Mucosa of stomach (tissue), 1 donor: ENCODE results near the gene CDK10.

Source experiments
- H3K27me3 ChIP-seq: one replicate; pipeline ENCODE4 v1.7.0; 2013; ENCODE audit warnings: mild to moderate bottlenecking, low read length; ENCODE audit not compliant: control insufficient read depth, insufficient read depth
- H3K36me3 ChIP-seq: one replicate; pipeline ENCODE4 v1.7.0; 2013; ENCODE audit warnings: low read length; ENCODE audit not compliant: control insufficient read depth, insufficient read depth
- H3K4me1 ChIP-seq: one replicate; pipeline ENCODE4 v1.7.0; 2013; ENCODE audit warnings: mild to moderate bottlenecking, low read length; ENCODE audit not compliant: control insufficient read depth, insufficient read depth
- H3K4me3 ChIP-seq: one replicate; pipeline ENCODE4 v1.7.0; 2013; ENCODE audit warnings: low read length
- H3K9ac ChIP-seq: one replicate; pipeline ENCODE4 v1.7.0; 2013; ENCODE audit warnings: mild to moderate bottlenecking, low read length, moderate library complexity
- H3K9me3 ChIP-seq: one replicate; pipeline ENCODE4 v1.7.0; 2013; ENCODE audit warnings: mild to moderate bottlenecking, low read length, moderate library complexity; ENCODE audit not compliant: control insufficient read depth
- donor health status: Pancreatic carcinoma.

The CDK10 gene

DNA sequence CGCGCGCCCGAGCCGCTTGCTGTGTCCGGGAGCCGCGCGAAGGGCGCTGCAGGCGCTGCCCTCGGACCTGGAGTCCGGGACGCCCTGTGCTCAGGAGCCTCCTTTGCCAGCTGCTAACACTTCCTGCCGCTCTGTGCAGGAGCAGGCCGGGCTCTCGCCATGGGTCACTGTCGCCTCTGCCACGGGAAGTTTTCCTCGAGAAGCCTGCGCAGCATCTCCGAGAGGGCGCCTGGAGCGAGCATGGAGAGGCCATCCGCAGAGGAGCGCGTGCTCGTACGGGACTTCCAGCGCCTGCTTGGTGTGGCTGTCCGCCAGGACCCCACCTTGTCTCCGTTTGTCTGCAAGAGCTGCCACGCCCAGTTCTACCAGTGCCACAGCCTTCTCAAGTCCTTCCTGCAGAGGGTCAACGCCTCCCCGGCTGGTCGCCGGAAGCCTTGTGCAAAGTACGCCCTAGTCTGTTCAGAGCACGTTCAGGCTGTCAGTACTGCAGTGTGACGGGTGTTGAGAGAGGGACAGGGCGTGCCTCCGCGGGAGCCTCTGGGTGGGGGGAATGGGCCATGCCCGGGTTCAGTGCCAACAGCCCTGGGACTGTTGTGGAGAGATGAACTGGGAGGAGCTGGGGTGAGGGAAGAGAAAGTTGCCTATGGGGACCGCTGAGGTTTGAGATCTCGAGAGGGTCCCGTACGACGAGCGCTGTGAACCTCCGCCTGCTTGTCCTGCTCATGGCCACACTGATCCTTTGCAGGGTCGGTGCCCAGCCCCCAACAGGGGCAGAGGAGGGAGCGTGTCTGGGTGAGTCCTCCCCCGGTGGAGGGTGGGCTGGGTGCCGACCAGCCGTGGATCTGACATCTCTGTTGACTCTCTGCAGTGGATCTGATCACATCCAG is 36.1 kb downstream of the CDK10 start:
- Histone ChIP-seq H3K4me3 (peak overlapping the region; percentile 46), H3K9me3 (no peaks in the 10 kb centered on the region), H3K4me1 (peaks cover 32% of the 10 kb centered on the region), H3K36me3 (peaks cover 23% of the 10 kb centered on the region), H3K27me3 (no peaks in the 10 kb centered on the region), H3K9ac (peak overlapping the region; percentile 75)

DNA sequence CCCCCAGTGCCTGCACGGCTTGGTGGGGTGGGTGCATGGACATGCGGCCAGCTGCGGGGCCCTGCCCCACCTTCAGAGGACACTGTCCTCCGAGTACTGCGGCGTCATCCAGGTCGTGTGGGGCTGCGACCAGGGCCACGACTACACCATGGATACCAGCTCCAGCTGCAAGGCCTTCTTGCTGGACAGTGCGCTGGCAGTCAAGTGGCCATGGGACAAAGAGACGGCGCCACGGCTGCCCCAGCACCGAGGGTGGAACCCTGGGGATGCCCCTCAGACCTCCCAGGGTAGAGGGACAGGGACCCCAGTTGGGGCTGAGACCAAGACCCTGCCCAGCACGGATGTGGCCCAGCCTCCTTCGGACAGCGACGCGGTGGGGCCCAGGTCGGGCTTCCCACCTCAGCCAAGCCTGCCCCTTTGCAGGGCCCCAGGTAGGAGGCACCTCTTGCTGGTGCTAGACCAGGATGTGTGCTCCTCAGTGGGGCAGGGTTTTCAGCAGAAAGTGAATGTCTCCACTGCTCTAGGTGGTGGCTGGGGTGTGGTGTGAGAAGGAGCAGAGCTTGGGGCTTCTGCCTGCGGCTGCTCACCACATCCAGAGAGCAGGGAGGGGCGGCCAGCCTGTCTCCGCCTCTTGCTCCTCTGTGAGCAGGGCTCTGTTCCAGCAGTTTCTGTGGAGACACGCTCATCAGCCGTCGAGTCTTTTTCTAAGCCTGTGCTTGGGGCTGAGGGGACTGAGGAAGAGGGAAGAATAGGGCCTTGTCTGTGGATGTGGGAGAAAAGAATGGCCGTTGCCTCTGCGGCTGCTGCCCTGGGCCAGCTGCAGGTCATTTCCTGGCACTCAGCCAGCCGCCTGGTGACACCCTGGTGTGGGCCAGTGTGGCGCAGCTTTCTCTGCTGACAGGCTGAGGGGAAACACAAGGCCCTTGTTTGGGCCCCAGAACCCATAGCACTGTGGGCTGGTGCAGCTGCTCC is 37.1 kb downstream of the CDK10 start:
- peaks cover 32% of the 10 kb centered on the region for H3K4me1 ChIP-seq
- H3K27me3 ChIP-seq, result no peaks in the 10 kb centered on the region
- H3K4me3 ChIP-seq, result peak overlapping the region; percentile 7
- H3K9ac ChIP-seq, result peak overlapping the region; percentile 75
- peaks cover 23% of the 10 kb centered on the region for H3K36me3 ChIP-seq
- H3K9me3 ChIP-seq, result no peaks in the 10 kb centered on the region

DNA sequence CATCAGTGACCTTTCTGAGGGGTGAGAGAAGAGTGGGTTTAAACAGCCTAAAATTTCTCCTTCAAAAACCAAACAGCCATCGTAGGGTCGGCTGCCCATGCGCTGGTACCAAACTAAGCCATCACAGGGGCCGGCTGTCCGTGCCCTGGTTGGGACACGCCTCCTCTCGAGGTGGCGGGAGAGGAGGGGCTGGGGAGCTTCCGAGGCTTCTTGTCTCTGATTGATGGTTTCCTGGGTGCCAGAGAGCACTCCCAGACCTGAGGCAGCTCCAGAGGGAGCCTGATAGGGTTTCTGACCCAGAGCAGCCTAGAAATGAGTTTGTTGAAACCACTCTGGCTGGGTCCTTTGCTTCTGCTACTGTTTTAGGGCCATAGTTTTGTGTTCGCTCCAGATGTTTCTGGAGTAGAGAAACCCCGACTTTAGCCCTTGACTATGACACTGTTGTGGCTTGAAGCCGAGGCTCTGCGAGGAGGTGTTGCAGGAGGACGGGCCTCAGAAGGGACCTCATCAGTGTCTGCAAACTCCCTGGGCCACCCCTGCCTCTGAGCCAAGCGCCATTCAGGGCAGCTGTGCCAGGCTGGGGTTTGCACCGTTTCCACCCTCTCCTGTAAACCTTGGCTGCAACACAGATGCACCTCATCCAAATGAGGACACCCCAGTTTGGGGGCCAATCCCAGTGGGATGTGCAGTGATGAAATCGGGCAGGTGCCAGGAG is 41.1 kb downstream of the CDK10 start:
- no peak overlapping the region for H3K4me3 ChIP-seq
- H3K4me1 ChIP-seq, result peaks cover 16% of the 10 kb centered on the region
- no peaks in the 10 kb centered on the region for H3K27me3 ChIP-seq
- no peaks in the 10 kb centered on the region for H3K9me3 ChIP-seq
- peaks cover 35% of the 10 kb centered on the region for H3K36me3 ChIP-seq
- no peak overlapping the region for H3K9ac ChIP-seq

DNA sequence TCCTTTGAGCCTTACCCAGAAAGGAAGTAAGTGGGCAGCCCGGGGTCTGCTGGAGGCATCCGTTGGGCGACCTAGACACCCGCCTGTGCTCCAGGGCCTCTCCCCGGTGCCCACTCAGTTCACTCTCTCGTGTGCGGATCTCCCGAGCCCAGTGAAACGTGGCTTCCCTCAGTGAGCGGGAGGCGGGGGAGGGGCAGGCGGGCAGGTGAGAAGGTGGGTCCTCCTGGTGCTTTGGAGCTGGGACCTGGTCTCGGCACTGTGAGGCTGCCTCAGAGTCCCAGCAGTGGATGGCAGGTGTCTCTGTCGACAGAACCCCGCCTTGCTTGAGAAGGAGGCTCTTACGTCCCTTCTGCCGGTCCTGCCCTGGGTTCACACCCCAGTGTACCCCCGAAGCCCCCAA is 42.8 kb downstream of the CDK10 start:
- H3K36me3 ChIP-seq, result peaks cover 29% of the 10 kb centered on the region
- no peaks in the 10 kb centered on the region for H3K9me3 ChIP-seq
- no peak overlapping the region for H3K4me3 ChIP-seq
- H3K4me1 ChIP-seq, result no peaks in the 10 kb centered on the region
- no peaks in the 10 kb centered on the region for H3K27me3 ChIP-seq
- no peak overlapping the region for H3K9ac ChIP-seq

DNA sequence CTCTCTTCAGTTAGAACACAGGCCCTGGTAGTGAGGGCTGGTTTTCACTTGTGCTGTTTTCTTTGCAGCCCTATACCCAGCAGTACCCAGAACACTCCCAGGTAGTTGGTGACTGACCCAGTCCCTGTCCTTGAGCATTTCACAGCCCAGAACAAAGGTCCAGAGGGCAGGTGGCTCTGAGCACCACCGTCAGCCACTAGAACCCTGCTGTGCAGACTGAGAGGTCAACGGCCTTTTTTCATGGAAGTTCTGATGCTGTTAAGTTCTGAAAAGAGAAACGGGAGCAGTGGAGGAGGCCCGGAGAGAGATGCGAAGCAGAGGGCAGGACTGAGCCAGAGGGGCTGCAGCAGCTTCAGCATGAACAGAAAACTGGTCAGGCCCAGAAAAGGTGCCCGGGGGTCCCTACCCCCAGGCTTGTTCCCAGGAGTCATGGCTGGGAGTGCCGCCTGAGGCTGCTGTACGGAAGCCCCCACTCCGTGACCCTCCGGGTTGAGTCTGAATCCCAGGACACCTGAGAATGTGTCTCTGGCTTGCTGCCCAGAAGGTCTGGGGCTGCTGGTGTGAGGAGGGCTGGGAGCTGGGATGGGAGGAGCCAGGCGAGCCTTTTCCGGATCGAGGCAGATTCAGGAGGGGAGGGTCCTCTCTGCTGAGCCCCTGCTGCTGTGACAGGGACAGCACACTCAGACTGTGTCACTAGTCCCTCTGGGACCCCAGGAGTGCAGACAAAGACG is 43.5 kb downstream of the CDK10 start:
- Histone ChIP-seq H3K4me1 (no peaks in the 10 kb centered on the region), H3K9ac (no peak overlapping the region), H3K4me3 (no peak overlapping the region), H3K27me3 (no peaks in the 10 kb centered on the region), H3K9me3 (no peaks in the 10 kb centered on the region), H3K36me3 (peaks cover 29% of the 10 kb centered on the region)

DNA sequence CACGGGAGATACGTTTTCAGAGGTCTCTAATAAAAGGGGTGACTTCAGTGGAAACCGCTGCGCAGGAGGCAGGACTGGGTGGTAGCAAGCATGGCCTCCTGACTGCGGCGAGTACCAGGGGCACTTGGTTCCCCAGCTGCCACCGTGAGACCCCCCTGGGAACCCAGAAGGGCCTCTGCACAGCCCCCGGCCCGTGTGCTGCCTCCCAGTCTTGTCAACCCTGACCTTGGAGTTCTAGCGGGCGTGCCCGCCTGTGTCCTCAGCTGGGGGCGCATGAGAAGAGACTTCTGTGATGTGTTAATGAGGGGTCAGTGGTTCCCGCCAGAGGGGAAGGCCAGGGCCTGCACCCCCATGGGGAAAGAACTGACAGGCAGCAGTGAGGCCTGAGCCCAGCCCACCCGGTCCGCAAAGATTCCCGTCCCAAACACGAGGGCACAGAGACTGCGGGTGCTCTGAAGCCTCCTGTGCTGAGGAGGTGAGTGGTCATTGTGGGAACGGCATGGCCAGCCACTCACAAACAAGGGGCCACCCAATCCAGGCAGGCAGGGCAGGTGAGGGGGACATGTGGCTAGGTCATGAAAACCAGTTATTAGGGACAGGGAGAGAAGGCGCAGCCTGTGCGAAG is 44.2 kb downstream of the CDK10 start:
- H3K36me3 ChIP-seq, result peaks cover 29% of the 10 kb centered on the region
- H3K4me3 ChIP-seq, result no peak overlapping the region
- H3K4me1 ChIP-seq, result no peaks in the 10 kb centered on the region
- H3K9ac ChIP-seq, result no peak overlapping the region
- H3K9me3 ChIP-seq, result no peaks in the 10 kb centered on the region
- no peaks in the 10 kb centered on the region for H3K27me3 ChIP-seq

DNA sequence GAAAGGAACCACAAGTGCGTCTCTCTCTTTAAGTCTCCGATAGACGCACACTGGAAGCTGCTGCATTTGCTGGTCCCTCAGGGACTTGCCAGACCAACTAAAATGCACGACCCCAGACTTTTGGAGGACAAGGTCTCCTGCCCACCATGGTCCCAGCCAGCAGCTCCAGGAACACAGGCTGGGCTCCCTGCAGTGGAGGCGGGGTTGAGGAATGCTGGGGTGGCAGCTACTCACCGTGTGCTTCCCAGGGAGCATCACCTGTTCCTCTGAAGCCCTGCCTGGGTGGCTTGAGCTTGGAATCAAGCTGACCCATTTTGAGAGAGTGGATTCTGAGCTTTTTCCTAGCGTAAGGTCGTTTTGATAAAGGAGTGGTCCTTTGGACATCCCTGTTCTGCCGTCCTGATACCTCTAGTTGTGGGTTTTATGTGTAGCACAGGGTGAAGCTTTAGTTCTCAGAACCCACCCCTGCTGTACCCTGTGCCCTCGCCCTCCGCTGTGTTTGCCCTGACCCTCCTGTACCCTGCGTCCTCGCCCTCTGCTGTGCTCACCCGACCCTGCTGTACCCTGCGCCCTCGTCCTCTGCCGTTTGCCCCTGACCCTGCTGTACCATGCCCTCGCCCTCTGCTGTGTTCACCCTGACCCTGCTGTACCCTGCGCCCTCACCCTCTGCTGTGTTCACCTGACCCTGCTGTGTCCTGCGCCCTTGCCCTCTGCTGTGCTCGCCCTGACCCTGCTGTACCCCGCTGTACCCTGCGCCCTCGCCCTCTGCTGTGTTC is 45.8 kb downstream of the CDK10 start:
- no peak overlapping the region for H3K4me3 ChIP-seq
- H3K27me3 ChIP-seq, result no peaks in the 10 kb centered on the region
- H3K9me3 ChIP-seq, result no peaks in the 10 kb centered on the region
- no peak overlapping the region for H3K9ac ChIP-seq
- H3K4me1 ChIP-seq, result no peaks in the 10 kb centered on the region
- H3K36me3 ChIP-seq, result peaks cover 23% of the 10 kb centered on the region

DNA sequence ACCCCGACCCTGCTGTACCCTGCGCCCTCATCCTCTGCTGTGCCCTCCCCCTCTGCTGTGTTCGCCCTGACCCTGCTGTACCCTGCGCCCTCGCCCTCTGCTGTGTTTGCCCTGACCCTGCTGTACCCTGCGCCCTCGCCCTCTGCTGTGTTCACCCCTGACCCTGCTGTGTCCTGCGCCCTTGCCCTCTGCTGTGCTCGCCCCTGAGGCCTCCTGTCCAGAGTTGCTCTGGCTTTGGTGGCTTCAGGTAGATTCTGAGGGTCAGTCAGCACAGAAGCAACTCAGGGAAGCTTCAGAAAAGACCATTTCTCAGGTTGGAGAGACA is 46.4 kb downstream of the CDK10 start:
- H3K4me3 ChIP-seq, result no peak overlapping the region
- H3K9me3 ChIP-seq, result no peaks in the 10 kb centered on the region
- H3K9ac ChIP-seq, result no peak overlapping the region
- no peaks in the 10 kb centered on the region for H3K27me3 ChIP-seq
- H3K4me1 ChIP-seq, result no peaks in the 10 kb centered on the region
- peaks cover 24% of the 10 kb centered on the region for H3K36me3 ChIP-seq

DNA sequence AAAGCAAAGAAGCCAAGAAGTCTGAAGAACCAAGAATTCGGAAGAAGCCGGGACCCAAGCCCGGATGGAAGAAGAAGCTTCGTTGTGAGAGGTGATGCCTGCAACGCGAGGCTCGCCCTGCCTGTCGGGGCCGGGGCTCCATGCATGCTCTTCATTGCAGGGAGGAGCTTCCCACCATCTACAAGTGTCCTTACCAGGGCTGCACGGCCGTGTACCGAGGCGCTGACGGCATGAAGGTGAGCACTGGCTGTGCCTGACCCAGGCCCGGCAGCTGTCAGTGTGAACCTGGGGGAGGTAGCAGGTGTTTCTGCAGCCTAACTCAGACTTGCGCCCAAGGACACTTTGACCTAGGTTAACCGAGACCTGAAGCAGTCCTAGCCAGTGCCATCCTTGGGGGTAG is 46.8 kb downstream of the CDK10 start:
- Histone ChIP-seq H3K4me3 (no peak overlapping the region), H3K9me3 (no peaks in the 10 kb centered on the region), H3K27me3 (no peaks in the 10 kb centered on the region), H3K4me1 (no peaks in the 10 kb centered on the region), H3K36me3 (peaks cover 29% of the 10 kb centered on the region), H3K9ac (no peak overlapping the region)

DNA sequence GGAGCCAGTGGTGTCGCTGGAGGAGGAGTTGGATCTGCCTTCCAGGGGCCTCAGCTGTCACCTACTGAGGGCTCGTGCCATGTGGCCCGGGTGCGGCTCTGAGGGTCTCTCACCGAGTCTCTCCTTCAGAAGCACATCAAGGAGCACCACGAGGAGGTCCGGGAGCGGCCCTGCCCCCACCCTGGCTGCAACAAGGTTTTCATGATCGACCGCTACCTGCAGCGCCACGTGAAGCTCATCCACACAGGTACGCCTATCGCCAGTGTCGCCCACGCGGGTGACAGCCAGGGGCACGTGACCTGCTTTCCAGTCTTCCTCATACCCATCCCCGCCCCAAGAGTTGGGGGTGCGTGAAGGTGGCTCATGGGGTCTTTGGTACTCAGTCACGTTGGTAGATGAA is 47.3 kb downstream of the CDK10 start:
- Histone ChIP-seq H3K36me3 (peaks cover 33% of the 10 kb centered on the region), H3K9me3 (no peaks in the 10 kb centered on the region)

More for the DNA sequence above, 47.3 kb downstream of the CDK10 start:
- Histone ChIP-seq H3K4me1 (no peaks in the 10 kb centered on the region), H3K9ac (no peak overlapping the region), H3K27me3 (no peaks in the 10 kb centered on the region), H3K4me3 (no peak overlapping the region)
